PC-3 (cell line): ENCODE data around the gene SLC25A41.
"Not testable (repeated sequence)": the region's sequence is repeated elsewhere in the genome, so short reads cannot be mapped to it uniquely, and the experiment has no call there.

Source experiments
- CTCF ChIP-seq: fragments of 300-600 bp; sonication (generic); conservative IDR thresholded peaks from 2 replicates; pipeline ENCODE4 v1.5.1; 2017; ENCODE audit warnings: antibody characterized with exemption, low read depth, mild to moderate bottlenecking, low read length
- EZH2 ChIP-seq: fragments of 300-600 bp; sonication (generic); IDR thresholded peaks from one replicate; pipeline ENCODE4 v1.6.1; 2017; ENCODE audit warnings: antibody characterized with exemption, mild to moderate bottlenecking, low read length; ENCODE audit not compliant: unreplicated experiment
- EZH2phosphoT487 ChIP-seq: fragments of 300-600 bp; sonication (generic); IDR thresholded peaks from 2 replicates; pipeline ENCODE4 v1.6.1; 2018; ENCODE audit warnings: mild to moderate bottlenecking, antibody characterized with exemption, low read length, borderline replicate concordance

- not testable (repeated sequence) for TF ChIP-seq CTCF, EZH2, EZH2phosphoT487
These were observed 4.7 kb downstream of the SLC25A41 start for GRCh38 chr19:6428692-6429418.
